K562 (cell line): ENCODE data around the gene ATXN3L. TPM values are rescaled to one million over a fixed set of nuclear protein-coding genes. Genes with fewer than 3 reads are reported as not detected.

ENCODE experiments used
- ATAC-seq: fragments of 200-7000 bp; cut with Tn5 transposase; 3 replicates; pipeline ENCODE4 v1.9.1; 2020; ENCODE audit warnings: moderate library complexity
- BruUV-seq: library from RNA; stranded (reverse); fragments of 400-500 nt; replicated peaks from 2 replicates; lab custom pipeline; 2021; lab: Mats Ljungman, UMichigan
- CTCF ChIA-PET: fragments of 300-600 bp; formaldehyde crosslinking; extraction: SDS; loops from one replicate; lab custom pipeline; 2021; ENCODE audit warnings: low intra/inter-chr PET ratio; lab: Yijun Ruan, JAX
- POLR2A ChIA-PET: fragments of 300-600, 350-650 bp; sonication (Branson Sonifier 250); formaldehyde crosslinking; extraction: SDS; loops from one replicate; lab custom pipeline; 2021; ENCODE audit warnings: antibody characterized with exemption, inconsistent platforms; lab: Yijun Ruan, JAX
- DNase-seq, 4 experiments: peaks; one replicate each; pipeline versions ENCODE4 v3.0.0 to v3.0.0-alpha.2; 2011 to 2018; ENCODE audit warnings: low spot score in 3 of 4, mixed read lengths in 3 of 4; ENCODE audit errors: extremely low read depth in 1 of 4
- FAIRE-seq: peaks from 2 replicates; lab custom pipeline; 2011; peaks lifted over from hg19 to GRCh38; lab: Jason Lieb, UNC
- H2AFZ ChIP-seq: 2 replicates; pipeline ENCODE4 v1.6.0; 2011; ENCODE audit warnings: low read depth, low read length, control low read depth, inconsistent platforms
- H3K27ac ChIP-seq: fragments of 200-600 bp; 3 replicates; pipeline ENCODE4 v1.8.0; 2011; ENCODE audit warnings: low read depth, mild to moderate bottlenecking, control low read depth, inconsistent platforms, low read length, moderate library complexity, mixed read lengths; ENCODE audit errors: extremely low read depth
- H3K27me3 ChIP-seq, 2 experiments: fragments of 300-600 bp in 1 of 2; 2 replicates in 1 of 2; 3 replicates in 1 of 2; pipeline versions ENCODE4 v1.6.0 to v1.8.0; 2011; ENCODE audit warnings: inconsistent platforms in 2 of 2, low read length in 2 of 2, mild to moderate bottlenecking in 1 of 2, mixed read lengths in 1 of 2, moderate library complexity in 1 of 2; ENCODE audit not compliant: control insufficient read depth in 2 of 2, insufficient read depth in 2 of 2
- H3K36me3 ChIP-seq: fragments of 300-600 bp; 3 replicates; pipeline ENCODE4 v1.8.0; 2011; ENCODE audit warnings: mild to moderate bottlenecking, low read length, inconsistent platforms; ENCODE audit not compliant: control insufficient read depth, insufficient read depth
- H3K4me1 ChIP-seq, 2 experiments: fragments of 200-600 bp in 1 of 2; replicated peaks in 1 of 2; 2 replicates in 1 of 2; 3 replicates in 1 of 2; pipeline versions ENCODE4 v1.5.1 to v1.8.0; 2011; ENCODE audit warnings: inconsistent platforms in 2 of 2, low read length in 2 of 2, mild to moderate bottlenecking in 1 of 2, mixed read lengths in 1 of 2, moderate library complexity in 1 of 2; ENCODE audit not compliant: control insufficient read depth in 2 of 2, insufficient read depth in 2 of 2
- H3K4me2 ChIP-seq: 2 replicates; pipeline ENCODE4 v1.6.1; 2011; ENCODE audit warnings: low read length, control low read depth, inconsistent platforms, mixed read lengths; ENCODE audit not compliant: insufficient read depth
- H3K4me3 ChIP-seq: fragments of 200-600 bp; sonication (generic), shearing (Covaris generic); 2 replicates; pipeline ENCODE4 v1.5.1; 2016; ENCODE audit warnings: control low read depth, inconsistent platforms
- H3K79me2 ChIP-seq: fragments of 200-600 bp; 3 replicates; pipeline ENCODE4 v1.8.0; 2011; ENCODE audit warnings: low read length, inconsistent platforms; ENCODE audit not compliant: control insufficient read depth, insufficient read depth
- H3K9ac ChIP-seq, 2 experiments: 2 replicates each; pipeline versions ENCODE4 v1.6.0 to v1.6.1; 2011; ENCODE audit warnings: low read depth in 2 of 2, low read length in 2 of 2, control low read depth in 1 of 2, inconsistent platforms in 1 of 2, mild to moderate bottlenecking in 1 of 2, mixed read lengths in 1 of 2; ENCODE audit not compliant: insufficient read depth in 1 of 2
- H3K9me1 ChIP-seq: one replicate; pipeline ENCODE4 v1.6.0; 2011; ENCODE audit warnings: inconsistent platforms, mild to moderate bottlenecking, low read length, moderate library complexity; ENCODE audit not compliant: control insufficient read depth, insufficient read depth
- H3K9me3 ChIP-seq: replicated peaks from 2 replicates; pipeline ENCODE4 v1.5.1; 2011; ENCODE audit warnings: low read depth, low read length, inconsistent platforms; ENCODE audit not compliant: control insufficient read depth, insufficient read depth
- H4K20me1 ChIP-seq: replicated peaks from 2 replicates; pipeline ENCODE4 v1.6.1; 2011; ENCODE audit warnings: low read length, inconsistent platforms, mixed read lengths; ENCODE audit not compliant: control insufficient read depth, insufficient read depth
- AFF4 ChIP-seq: sonication (generic); formaldehyde crosslinking; IDR thresholded peaks from 2 replicates; pipeline ENCODE4 v1.8.0; 2023; ENCODE audit warnings: mild to moderate bottlenecking, missing genetic modification reagents
- BRF1 ChIP-seq: IDR thresholded peaks from 3 replicates; pipeline ENCODE4 v1.6.1; 2011; ENCODE audit warnings: borderline replicate concordance, mild to moderate bottlenecking; ENCODE audit not compliant: insufficient read length; ENCODE audit errors: extremely low read depth
- ETS2 ChIP-seq: IDR thresholded peaks from 2 replicates; pipeline ENCODE4 v1.6.1; 2016; ENCODE audit warnings: borderline replicate concordance, missing genetic modification characterization, mild to moderate bottlenecking, moderate library complexity, missing compliant biosample characterization; ENCODE audit not compliant: poor library complexity, severe bottlenecking
- NR2C1 ChIP-seq, 2 experiments: fragments of 450-650 bp; IDR thresholded peaks; 2 replicates each; pipeline ENCODE4 v1.6.1; 2017; ENCODE audit warnings: mild to moderate bottlenecking in 2 of 2, antibody characterized with exemption in 1 of 2, inconsistent platforms in 1 of 2, missing compliant biosample characterization in 1 of 2, missing genetic modification characterization in 1 of 2
- PHF20 ChIP-seq: fragments of 450-650 bp; IDR thresholded peaks from 2 replicates; pipeline ENCODE4 v1.6.1; 2018; ENCODE audit not compliant: partially characterized antibody
- ZFP91 ChIP-seq: sonication (generic); formaldehyde crosslinking; IDR thresholded peaks from 2 replicates; pipeline ENCODE4 v1.8.0; 2022; ENCODE audit warnings: mild to moderate bottlenecking, missing genetic modification reagents
- ZNF174 ChIP-seq: fragments of 250-450 bp; sonication (Bioruptor Pico); IDR thresholded peaks from 2 replicates; pipeline ENCODE4 v1.4.0; 2020; ENCODE audit warnings: mild to moderate bottlenecking
- ZNF282 ChIP-seq: sonication (generic); formaldehyde crosslinking; IDR thresholded peaks from 2 replicates; pipeline ENCODE4 v1.8.1; 2023; ENCODE audit warnings: missing genetic modification reagents
- ZNF354B ChIP-seq: fragments of 250-450 bp; sonication (Bioruptor Pico); IDR thresholded peaks from 2 replicates; pipeline ENCODE4 v1.4.0; 2020
- ZSCAN32 ChIP-seq: fragments of 450-650 bp; formaldehyde crosslinking; IDR thresholded peaks from 2 replicates; pipeline ENCODE4 v1.4.0; 2020; ENCODE audit warnings: mild to moderate bottlenecking, moderate library complexity
- WGBS: fragments of 100-300 bp; shearing (Covaris generic); methylation state at CpG from one replicate; pipeline ENCODE4 v1.1.6; 2016; ENCODE audit warnings: low coverage, mixed read lengths; ENCODE audit not compliant: insufficient coverage; ENCODE audit errors: missing lambda C conversion rate; 5-methylcytosine and 5-hydroxymethylcytosine counted together
- in situ Hi-C: fragments of 300-500 bp; cut with MboI; formaldehyde crosslinking; loops from 4 replicates; pipeline ENCODE4 v1.15.0; 2018; ENCODE audit warnings: inconsistent platforms, mixed read lengths
- intact Hi-C: fragments of 100-400 bp; cut with micrococcal nuclease; formaldehyde crosslinking; loops from 2 replicates; pipeline ENCODE4 v1.14.2; 2022
- polyA plus RNA-seq, 8 experiments: library from polyadenylated mRNA; depleted of rRNA in 4 of 8; stranded (reverse) in 5 of 8; unstranded in 3 of 8; fragments of >200 nt; fragmentation: Nextera tagmentation in 2 of 8; fragmentation: Illumina TruSeq in 1 of 8; extraction: Ambion mirVana in 2 of 8; extraction: Trizol in 1 of 8; gene quantifications; 2 replicates each; pipeline versions ENCODE4 v1.2.1 to v1.2.3, GENCODE V29; 2011 to 2014; ENCODE audit warnings: inconsistent platforms in 1 of 8, missing spikeins in 1 of 8
- total RNA-seq, 7 experiments: library from RNA; depleted of rRNA in 6 of 7; stranded (reverse); fragments of >200 nt in 6 of 7; fragmentation: Illumina TruSeq in 2 of 7; extraction: Trizol in 2 of 7; gene quantifications; 2 replicates each; pipeline versions ENCODE4 v1.2.1 to v1.2.3, GENCODE V29; 2011 to 2021; ENCODE audit warnings: low replicate concordance in 1 of 7

The ATXN3L gene
- total and polyA plus RNA-seq, 9 of the 15 experiments (the other 6 are each of a cell fraction or from before 2014, with no cell fraction given), result 0.04 to 0.31 TPM; not detected in 7

- TF ChIP-seq AFF4 (CRISPR knock-in tag), result no peak
- no peak for TF ChIP-seq PHF20
- no peak for TF ChIP-seq NR2C1 (IDR thresholded peaks at IDR 0.05)
- no peak for TF ChIP-seq NR2C1 (tag; IDR thresholded peaks at IDR 0.05)
- no peak for TF ChIP-seq ETS2 (tag)
- no peak for TF ChIP-seq ZNF282
Measured at GRCh38 chrX:13276991-13277390, 42.9 kb downstream of the ATXN3L start (continued).

DNA sequence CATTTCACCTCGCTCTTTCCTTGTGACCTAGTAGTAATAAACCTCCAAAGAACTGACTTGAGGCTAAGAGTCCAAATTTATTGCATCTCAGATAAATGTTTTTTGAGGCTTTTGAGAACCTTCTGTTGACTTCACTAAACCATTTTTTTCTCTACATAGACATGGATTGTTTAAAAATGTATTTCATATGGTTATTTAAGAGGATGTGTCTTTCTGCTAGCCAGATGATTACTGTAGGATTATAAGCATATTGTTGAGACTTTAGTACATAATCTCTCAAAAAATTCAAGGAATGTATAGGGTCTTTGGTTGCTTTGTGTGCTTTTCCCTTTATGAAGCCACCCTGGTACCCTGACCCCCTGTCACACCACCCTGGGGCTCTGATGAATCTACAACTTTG lies 44.8 kb downstream of the ATXN3L start:
- no peaks in the 10 kb centered on the region for H3K9me3 ChIP-seq
- intact Hi-C loops (no loop called here), in situ Hi-C loops (no loop called here)
- no peak overlapping the region for H3K27ac ChIP-seq
- POLR2A ChIA-PET, result interaction anchor here (0.9 to 1.7 kb wide), 2 partner anchors 11 to 296 kb away, joined by 3 to 6 read pairs; no protein-coding TSS in a partner anchor
- H3K9me1 ChIP-seq, result no peaks in the 10 kb centered on the region
- no peaks in the 10 kb centered on the region for H3K79me2 ChIP-seq
- peak overlapping the region; percentile 14; the same call in 1 of the 2 replicates for H2AFZ ChIP-seq
- no peak overlapping the region for H3K4me2 ChIP-seq
- H3K4me1 ChIP-seq, result peaks cover 0 to 4% of the 10 kb centered on the region in 2 experiments; a peak in 3 of 5 replicates
- CTCF ChIA-PET, result no interaction called here
- DNase-seq (no peak), FAIRE-seq (no peak), ATAC-seq (no peak)
- H3K4me3 ChIP-seq, result no peak overlapping the region
- H4K20me1 ChIP-seq, result no peaks in the 10 kb centered on the region
- 73% methylated on average over 1 of the region's 1 CpG for WGBS
- H3K27me3 ChIP-seq, result no peaks in the 10 kb centered on the region
- BruUV-seq, result no TSS peak
- H3K9ac ChIP-seq, result no peak overlapping the region
- H3K36me3 ChIP-seq, result no peaks in the 10 kb centered on the region
- TF ChIP-seq ZFP91 (no peak), ZNF174 (CRISPR knock-in tag) (no peak), BRF1 (no peak), AFF4 (CRISPR knock-in tag) (no peak), ZNF354B (CRISPR knock-in tag) (no peak), ZSCAN32 (CRISPR knock-in tag) (no peak)
